IPS DF 4.7 (cell line): Measurements from ENCODE around the gene UROD.

ENCODE experiments used
- DNase-seq: peaks from one replicate; pipeline ENCODE4 v3.0.0-alpha.2; 2013; ENCODE audit warnings: low spot score; ENCODE audit errors: extremely low read depth

Gene UROD

GRCh38 chr1:45008516-45008915, 3.5 kb upstream of the UROD start:
- no peak for DNase-seq

- DNase-seq = no peak
Observed at GRCh38 chr1:45009296-45009865, 2.7 kb upstream of the UROD start.

GRCh38 chr1:45009956-45010854, 1.8 kb upstream of the UROD start:
- DNase-seq = no peak

GRCh38 chr1:45010855-45011811, 921 bp upstream of the UROD start, which contains the start of gene HECTD3:
TSS of gene HECTD3 (minus strand) at chr1:45011324. CDS start at chr1:45011257, 67 bp downstream.
- no peak for DNase-seq

GRCh38 chr1:45012639-45013278, 705 bp downstream of the UROD start:
- no peak for DNase-seq

- DNase-seq = no peak
Observed at GRCh38 chr1:45013551-45014209, 1.6 kb downstream of the UROD start.

- peak; percentile 78 for DNase-seq
Observed at GRCh38 chr1:45014321-45015028, 2.4 kb downstream of the UROD start.

- DNase-seq = no peak
Observed at GRCh38 chr1:45015683-45016082, 3.6 kb downstream of the UROD start.

GRCh38 chr1:45016090-45016697, 4.1 kb downstream of the UROD start:
- no peak for DNase-seq

GRCh38 chr1:45016767-45017166, 4.7 kb downstream of the UROD start:
- DNase-seq = no peak

- no peak for DNase-seq
Observed at GRCh38 chr1:45018599-45019230, 6.7 kb downstream of the UROD start.

GRCh38 chr1:45023663-45024062, 11.6 kb downstream of the UROD start:
- no peak for DNase-seq

GRCh38 chr1:45026446-45026845, 14.4 kb downstream of the UROD start:
- DNase-seq = no peak

- no peak for DNase-seq
Observed at GRCh38 chr1:45032837-45033236, 20.8 kb downstream of the UROD start.

- no peak for DNase-seq
Observed at GRCh38 chr1:45033356-45033755, 21.3 kb downstream of the UROD start.

GRCh38 chr1:45035631-45036301, 23.7 kb downstream of the UROD start:
- no peak for DNase-seq

- no peak for DNase-seq
Observed at GRCh38 chr1:45037456-45037855, 25.4 kb downstream of the UROD start.

- no peak for DNase-seq
Observed at GRCh38 chr1:45038240-45038639, 26.2 kb downstream of the UROD start.
